Right atrium auricular region (tissue), 2 donors: ENCODE data around the gene AIRE. TPM values are rescaled to one million over a fixed set of nuclear protein-coding genes. Genes with fewer than 3 reads are reported as not detected.
"Not testable (repeated sequence)": the region's sequence is repeated elsewhere in the genome, so short reads cannot be mapped to it uniquely, and the experiment has no call there.

Experiments used
- DNase-seq: peaks from one replicate; pipeline ENCODE4 v3.0.0-alpha.2; 2019; ENCODE audit warnings: low spot score
- H3K27ac ChIP-seq, 2 donors: fragments of 200-600 bp; sonication (generic); 1 replicate in 1 of 2; 2 replicates in 1 of 2; pipeline ENCODE4 v1.5.1; 2016 to 2019
- H3K27me3 ChIP-seq, 2 donors: fragments of 200-600 bp; sonication (generic); one replicate each; pipeline versions ENCODE4 v1.5.1 to v1.6.0; 2017 to 2019
- H3K36me3 ChIP-seq: fragments of 200-600 bp; sonication (generic); one replicate; pipeline ENCODE4 v1.5.1; 2016
- H3K4me1 ChIP-seq, 2 donors: fragments of 200-600 bp; sonication (generic); one replicate each; pipeline versions ENCODE4 v1.5.1 to v1.6.0; 2017 to 2019
- H3K4me3 ChIP-seq, 2 donors: fragments of 200-600 bp; sonication (generic); 1 replicate in 1 of 2; 2 replicates in 1 of 2; pipeline ENCODE4 v1.5.1; 2017 to 2019; ENCODE audit warnings: mild to moderate bottlenecking in 1 of 2, moderate library complexity in 1 of 2
- H3K9me3 ChIP-seq, 2 donors: fragments of 200-600 bp; sonication (generic); one replicate each; pipeline ENCODE4 v1.5.1; 2019
- total RNA-seq, 2 donors: library from RNA; depleted of rRNA; stranded (reverse); fragments of >200 nt; gene quantifications; one replicate each; pipeline ENCODE4 v1.1.0, GENCODE V29; 2016
- TF ChIP-seq, protein P1 (sequence below), 2 donors: fragments of 200-600 bp; sonication (generic); IDR thresholded peaks; one replicate each; pipeline ENCODE4 v1.5.1; 2019; ENCODE audit warnings: antibody characterized with exemption in 2 of 2

The AIRE gene
- total RNA-seq, 2 donors from 2014 or later: not detected

DNA sequence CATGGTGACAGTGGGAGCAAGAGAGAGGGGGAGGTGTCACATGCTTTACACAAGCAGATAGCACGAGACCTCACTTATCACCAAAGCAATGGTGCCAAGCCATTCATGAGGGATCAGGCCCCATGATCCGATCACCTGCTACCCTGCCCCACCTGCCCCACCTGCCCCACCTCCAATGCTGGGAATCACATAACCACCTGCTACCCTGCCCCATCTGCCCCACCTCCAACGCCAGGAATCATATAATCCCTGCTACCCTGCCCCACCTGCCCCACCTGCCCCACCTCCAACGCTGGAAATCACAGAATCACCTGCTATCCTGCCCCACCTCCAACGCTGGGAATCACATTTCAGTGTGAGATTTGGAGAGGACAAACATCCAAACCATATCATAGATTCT, 10.6 kb upstream of the AIRE start:
- no peak overlapping the region for H3K27ac ChIP-seq
- H3K36me3 ChIP-seq: no peaks in the 10 kb centered on the region
- H3K4me1 ChIP-seq: no peaks in the 10 kb centered on the region
- H3K9me3 ChIP-seq: no peaks in the 10 kb centered on the region
- TF ChIP-seq, protein P1, sequence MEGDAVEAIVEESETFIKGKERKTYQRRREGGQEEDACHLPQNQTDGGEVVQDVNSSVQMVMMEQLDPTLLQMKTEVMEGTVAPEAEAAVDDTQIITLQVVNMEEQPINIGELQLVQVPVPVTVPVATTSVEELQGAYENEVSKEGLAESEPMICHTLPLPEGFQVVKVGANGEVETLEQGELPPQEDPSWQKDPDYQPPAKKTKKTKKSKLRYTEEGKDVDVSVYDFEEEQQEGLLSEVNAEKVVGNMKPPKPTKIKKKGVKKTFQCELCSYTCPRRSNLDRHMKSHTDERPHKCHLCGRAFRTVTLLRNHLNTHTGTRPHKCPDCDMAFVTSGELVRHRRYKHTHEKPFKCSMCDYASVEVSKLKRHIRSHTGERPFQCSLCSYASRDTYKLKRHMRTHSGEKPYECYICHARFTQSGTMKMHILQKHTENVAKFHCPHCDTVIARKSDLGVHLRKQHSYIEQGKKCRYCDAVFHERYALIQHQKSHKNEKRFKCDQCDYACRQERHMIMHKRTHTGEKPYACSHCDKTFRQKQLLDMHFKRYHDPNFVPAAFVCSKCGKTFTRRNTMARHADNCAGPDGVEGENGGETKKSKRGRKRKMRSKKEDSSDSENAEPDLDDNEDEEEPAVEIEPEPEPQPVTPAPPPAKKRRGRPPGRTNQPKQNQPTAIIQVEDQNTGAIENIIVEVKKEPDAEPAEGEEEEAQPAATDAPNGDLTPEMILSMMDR (IDR thresholded peaks at IDR 0.05): no peak
- H3K27me3 ChIP-seq: no peaks in the 10 kb centered on the region
- H3K4me3 ChIP-seq: no peak overlapping the region
- no peak for DNase-seq

DNA sequence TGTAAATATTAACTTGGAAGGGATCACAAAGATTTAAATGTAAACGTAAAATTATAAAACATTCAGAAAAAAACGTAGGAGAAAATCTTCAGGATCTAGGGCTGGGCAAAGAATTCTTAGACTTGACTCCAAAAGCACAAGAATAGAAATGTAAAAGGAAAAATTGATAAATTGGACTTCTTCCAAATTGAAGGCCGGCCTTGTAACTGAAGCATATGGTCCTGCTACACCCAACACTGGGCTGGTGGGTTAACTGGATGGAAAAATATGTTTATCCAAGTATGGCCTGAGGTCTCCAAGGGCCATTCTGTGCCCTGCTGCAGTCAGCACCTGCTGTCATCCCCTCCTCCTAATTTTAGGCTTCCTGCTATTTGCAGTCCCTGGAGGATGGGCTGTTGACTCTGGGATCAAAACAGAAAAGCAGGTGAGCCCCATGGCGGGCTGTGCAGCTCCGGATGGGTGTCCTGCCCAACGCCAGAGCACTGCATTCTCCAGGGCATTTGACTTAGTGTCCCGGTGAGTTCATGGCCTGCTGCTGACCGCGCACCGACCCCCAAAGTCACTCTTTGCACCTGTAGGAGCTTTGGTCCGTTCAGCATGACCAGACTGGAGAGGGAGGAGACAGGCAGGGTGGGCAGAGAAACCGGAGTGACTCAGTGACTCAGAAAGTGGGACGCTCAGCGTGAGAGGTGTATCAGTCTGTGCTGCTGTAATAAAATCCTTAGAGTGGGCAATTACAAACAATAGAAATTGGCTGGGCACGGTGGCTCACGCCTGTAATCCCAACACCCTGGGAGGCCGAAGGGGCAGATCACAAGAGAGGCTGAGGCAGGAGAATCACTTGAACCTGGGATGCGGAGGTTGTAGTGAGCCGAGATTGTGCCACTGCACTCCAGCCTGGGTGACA, 6.1 kb upstream of the AIRE start:
- DNase-seq: no peak
- Histone ChIP-seq H3K27ac (no peak overlapping the region), H3K36me3 (no peaks in the 10 kb centered on the region), H3K4me1 (no peaks in the 10 kb centered on the region), H3K9me3 (no peaks in the 10 kb centered on the region), H3K4me3 (no peak overlapping the region), H3K27me3 (no peaks in the 10 kb centered on the region)
- TF ChIP-seq, protein P1 (IDR thresholded peaks at IDR 0.05): no peak

DNA sequence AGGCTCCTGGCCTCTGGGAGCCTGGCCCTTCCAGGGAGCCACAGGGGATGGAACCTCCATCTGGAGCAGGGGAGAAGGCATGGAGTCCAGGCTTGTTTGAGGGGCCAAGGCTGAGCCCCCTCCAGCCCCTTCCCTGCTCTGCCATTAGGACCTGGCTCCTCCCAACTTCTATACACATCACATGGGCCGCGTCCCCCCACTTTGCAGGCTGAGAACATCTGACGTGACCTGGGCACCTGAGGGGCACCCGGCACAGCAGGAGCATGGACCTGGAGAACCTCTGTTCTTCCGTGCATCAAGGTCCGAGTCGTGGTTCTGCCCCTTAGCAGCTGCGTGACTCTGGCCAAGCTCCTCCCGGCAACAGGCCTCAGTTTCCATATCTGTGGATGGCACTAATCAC, 3.9 kb upstream of the AIRE start:
- no peak overlapping the region for H3K4me3 ChIP-seq
- no peak for DNase-seq
- H3K9me3 ChIP-seq: no peaks in the 10 kb centered on the region
- no peak overlapping the region for H3K27ac ChIP-seq
- no peaks in the 10 kb centered on the region for H3K27me3 ChIP-seq
- peaks cover 0 to 9% of the 10 kb centered on the region in 2 donors for H3K4me1 ChIP-seq
- TF ChIP-seq, protein P1 (IDR thresholded peaks at IDR 0.05): no peak
- no peaks in the 10 kb centered on the region for H3K36me3 ChIP-seq

DNA sequence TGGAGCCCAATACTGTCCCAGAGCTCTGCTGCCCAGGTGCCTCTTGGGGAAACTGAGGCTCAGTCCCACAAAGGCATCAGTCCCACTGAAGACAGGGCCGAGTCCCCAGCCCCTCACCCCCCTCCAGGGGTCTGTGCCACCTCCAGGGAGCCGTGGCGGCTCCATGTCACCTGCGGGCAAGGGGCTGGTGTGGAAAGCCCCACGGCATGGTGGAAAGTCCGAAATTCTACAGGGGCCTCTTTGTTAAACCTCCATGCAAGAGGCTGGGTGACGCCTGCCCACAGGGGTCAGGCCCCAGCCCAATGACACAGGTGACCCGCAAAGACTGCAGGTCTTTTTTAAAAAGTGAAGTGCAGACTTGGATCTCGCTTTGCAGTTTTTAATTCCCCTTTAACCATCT, 3.3 kb upstream of the AIRE start:
- Histone ChIP-seq H3K4me3 (no peak overlapping the region), H3K4me1 (peaks cover 0 to 9% of the 10 kb centered on the region in 2 donors), H3K27ac (no peak overlapping the region), H3K9me3 (no peaks in the 10 kb centered on the region), H3K27me3 (no peaks in the 10 kb centered on the region), H3K36me3 (no peaks in the 10 kb centered on the region)
- TF ChIP-seq, protein P1 (IDR thresholded peaks at IDR 0.05): no peak
- no peak for DNase-seq

DNA sequence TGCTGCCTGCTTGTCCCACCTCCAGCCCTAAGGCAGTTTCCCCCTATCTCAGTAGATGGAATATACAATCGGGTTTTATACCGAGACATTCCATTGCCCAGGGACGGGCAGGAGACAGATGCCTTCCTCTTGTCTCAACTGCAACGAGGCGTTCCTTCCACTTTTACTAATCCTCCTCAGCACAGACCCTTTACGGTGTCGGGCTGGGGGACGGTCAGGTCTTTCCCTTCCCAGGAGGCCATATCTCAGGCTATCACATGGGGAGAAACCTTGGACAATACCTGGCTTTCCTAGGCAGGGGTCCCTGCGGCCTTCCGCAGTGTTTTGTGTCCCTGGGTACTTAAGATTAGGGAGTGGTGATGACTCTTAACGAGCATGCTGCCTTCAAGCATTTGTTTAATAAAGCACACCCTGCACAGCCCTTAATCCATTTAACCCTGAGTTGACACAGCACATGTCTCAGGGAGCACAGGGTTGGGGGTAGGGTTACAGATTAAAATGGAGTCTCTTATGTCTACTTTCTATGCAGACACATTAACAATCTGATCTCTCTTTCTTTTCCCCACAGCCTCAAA, 2.4 kb upstream of the AIRE start:
- not testable (repeated sequence) for H3K27me3 ChIP-seq, H3K4me3 ChIP-seq, H3K27ac ChIP-seq, H3K9me3 ChIP-seq, H3K36me3 ChIP-seq, H3K4me1 ChIP-seq, DNase-seq

DNA sequence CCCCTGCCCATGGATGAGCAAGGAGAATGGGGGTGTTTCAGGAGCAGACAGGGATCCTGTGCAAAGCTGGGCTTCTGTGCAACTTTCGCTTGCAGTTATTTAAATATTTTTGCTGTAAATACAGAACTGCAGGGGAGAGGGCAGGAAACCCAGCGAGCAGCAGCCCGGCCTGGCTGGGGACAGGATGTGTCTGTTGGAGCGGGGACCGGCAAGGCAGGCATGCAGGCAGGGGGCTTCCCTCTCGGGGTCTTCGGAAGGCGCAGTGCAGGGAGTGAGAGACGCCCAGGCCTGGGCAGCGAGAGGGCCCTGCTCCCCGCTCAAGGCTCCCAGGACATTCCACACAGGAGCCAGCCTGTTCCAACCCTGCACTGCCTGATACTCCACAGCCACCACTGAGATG, 1.7 kb upstream of the AIRE start:
- H3K27me3 ChIP-seq: no peaks in the 10 kb centered on the region

More for the DNA sequence above, 1.7 kb upstream of the AIRE start:
- Histone ChIP-seq H3K9me3 (no peaks in the 10 kb centered on the region), H3K4me3 (no peak overlapping the region), H3K36me3 (no peaks in the 10 kb centered on the region), H3K27ac (no peak overlapping the region), H3K4me1 (peaks cover 0 to 9% of the 10 kb centered on the region in 2 donors)
- DNase-seq: no peak
- TF ChIP-seq, protein P1 (IDR thresholded peaks at IDR 0.05): no peak
